HL-60 (cell line): ENCODE data around the gene ZFAND3.

Experiments used
- DNase-seq, 2 experiments: peaks; one replicate each; pipeline ENCODE4 v3.0.0-alpha.2; 2010 to 2020; ENCODE audit warnings: low read depth in 1 of 2, low spot score in 1 of 2
- H3K27ac ChIP-seq: fragments of 250-450 bp; sonication (Bioruptor Pico); replicated peaks from 2 replicates; pipeline ENCODE4 v1.5.1; 2020; ENCODE audit warnings: mild to moderate bottlenecking, moderate library complexity
- H3K27me3 ChIP-seq: fragments of 250-450 bp; sonication (Bioruptor Pico); 2 replicates; pipeline ENCODE4 v1.5.1; 2021; ENCODE audit warnings: mild to moderate bottlenecking, moderate library complexity; ENCODE audit not compliant: insufficient read depth, poor library complexity, severe bottlenecking
- H3K4me3 ChIP-seq: replicated peaks from 2 replicates; pipeline ENCODE4 v1.5.1; 2011; ENCODE audit warnings: mild to moderate bottlenecking, control low read depth, low read length; ENCODE audit not compliant: insufficient read depth
- CTCF ChIP-seq: IDR thresholded peaks from one replicate; pipeline ENCODE4 v1.5.1; 2011; ENCODE audit warnings: low read length, control low read depth, inconsistent platforms; ENCODE audit not compliant: insufficient read depth
- GABPA ChIP-seq: IDR thresholded peaks from 2 replicates; pipeline ENCODE4 v1.6.1; 2012; ENCODE audit warnings: low read depth
- POLR2AphosphoS5 ChIP-seq: IDR thresholded peaks from 2 replicates; pipeline ENCODE4 v1.6.1; 2012; ENCODE audit warnings: low read depth
- REST ChIP-seq: IDR thresholded peaks from 2 replicates; pipeline ENCODE4 v1.6.1; 2012; ENCODE audit warnings: low read depth; ENCODE audit not compliant: insufficient replicate concordance
- SPI1 ChIP-seq: IDR thresholded peaks from 2 replicates; pipeline ENCODE4 v1.6.1; 2012; ENCODE audit warnings: low read depth, mild to moderate bottlenecking, borderline replicate concordance

The ZFAND3 gene

GRCh38 chr6:37779111-37779800 lies 40.3 kb upstream of the ZFAND3 start:
- DNase-seq = no peak
- H3K27me3 ChIP-seq = peaks cover 18% of the 10 kb centered on the region
- no peak overlapping the region for H3K27ac ChIP-seq
- no peak for TF ChIP-seq GABPA
- TF ChIP-seq CTCF = no peak
- no peak for TF ChIP-seq REST
- no peak for TF ChIP-seq POLR2AphosphoS5
- no peak for TF ChIP-seq SPI1
- no peak overlapping the region for H3K4me3 ChIP-seq

- peaks cover 26% of the 10 kb centered on the region for H3K27me3 ChIP-seq
- TF ChIP-seq GABPA (no peak), CTCF (no peak), SPI1 (no peak), REST (no peak), POLR2AphosphoS5 (no peak)
- DNase-seq = no peak
- no peak overlapping the region for H3K27ac ChIP-seq
- H3K4me3 ChIP-seq = no peak overlapping the region
Observed at GRCh38 chr6:37779902-37780628, 39.5 kb upstream of the ZFAND3 start.

- no peak for TF ChIP-seq CTCF
- no peak for TF ChIP-seq GABPA
- no peak for TF ChIP-seq SPI1
- TF ChIP-seq REST = no peak
- no peak for TF ChIP-seq POLR2AphosphoS5
- H3K4me3 ChIP-seq = no peak overlapping the region
- H3K27ac ChIP-seq = no peak overlapping the region
- no peak for DNase-seq
- peaks cover 39% of the 10 kb centered on the region for H3K27me3 ChIP-seq
Observed at GRCh38 chr6:37781788-37782187, 37.7 kb upstream of the ZFAND3 start.
